ENCODE results near the gene SMYD3.

DNA sequence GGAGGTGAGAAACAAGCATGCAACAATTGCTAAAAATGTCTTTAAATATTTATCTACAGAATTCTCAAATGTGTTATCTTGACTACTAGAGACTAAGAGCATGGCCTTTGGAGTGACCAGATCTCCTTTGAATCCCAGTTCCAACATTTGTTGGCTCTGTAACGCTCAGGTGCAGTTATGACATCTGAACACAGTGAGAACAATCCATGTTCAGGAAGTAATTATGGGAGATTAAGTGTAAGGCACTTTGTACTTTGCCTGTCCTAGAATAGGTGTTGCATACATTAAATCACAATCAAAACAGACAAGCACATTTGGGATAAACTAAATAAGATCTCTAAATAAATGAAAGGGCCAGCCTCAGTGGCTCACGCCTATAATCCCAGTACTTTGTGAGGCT lies 454.5 kb downstream of the SMYD3 start:
- TF ChIP-seq, protein P1, sequence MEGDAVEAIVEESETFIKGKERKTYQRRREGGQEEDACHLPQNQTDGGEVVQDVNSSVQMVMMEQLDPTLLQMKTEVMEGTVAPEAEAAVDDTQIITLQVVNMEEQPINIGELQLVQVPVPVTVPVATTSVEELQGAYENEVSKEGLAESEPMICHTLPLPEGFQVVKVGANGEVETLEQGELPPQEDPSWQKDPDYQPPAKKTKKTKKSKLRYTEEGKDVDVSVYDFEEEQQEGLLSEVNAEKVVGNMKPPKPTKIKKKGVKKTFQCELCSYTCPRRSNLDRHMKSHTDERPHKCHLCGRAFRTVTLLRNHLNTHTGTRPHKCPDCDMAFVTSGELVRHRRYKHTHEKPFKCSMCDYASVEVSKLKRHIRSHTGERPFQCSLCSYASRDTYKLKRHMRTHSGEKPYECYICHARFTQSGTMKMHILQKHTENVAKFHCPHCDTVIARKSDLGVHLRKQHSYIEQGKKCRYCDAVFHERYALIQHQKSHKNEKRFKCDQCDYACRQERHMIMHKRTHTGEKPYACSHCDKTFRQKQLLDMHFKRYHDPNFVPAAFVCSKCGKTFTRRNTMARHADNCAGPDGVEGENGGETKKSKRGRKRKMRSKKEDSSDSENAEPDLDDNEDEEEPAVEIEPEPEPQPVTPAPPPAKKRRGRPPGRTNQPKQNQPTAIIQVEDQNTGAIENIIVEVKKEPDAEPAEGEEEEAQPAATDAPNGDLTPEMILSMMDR (IDR thresholded peaks at IDR 0.05) = no peak
- no peak for TF ChIP-seq POLR2A (IDR thresholded peaks at IDR 0.05)
